T-cell (primary cell): ENCODE results near the gene PTCD2. TPM values are rescaled to one million over a fixed set of nuclear protein-coding genes. Genes with fewer than 3 reads are reported as not detected.

Experiments used
- ATAC-seq, 4 experiments: fragments of 200-7000 bp in 3 of 4; fragments of 150-1000 bp in 1 of 4; cut with Tn5 transposase; replicated peaks in 1 of 4; 1 replicate in 3 of 4; 2 replicates in 1 of 4; pipeline ENCODE4 v1.10.0; 2021; ENCODE audit warnings: moderate library complexity in 3 of 4, mild to moderate bottlenecking in 2 of 4, moderate number of reproducible peaks in 1 of 4
- CTCF ChIA-PET, 2 donors: fragments of 300-600 bp; sonication (Branson Sonifier 250); formaldehyde crosslinking; loops; one replicate each; lab custom pipeline; 2022; ENCODE audit warnings: antibody characterized with exemption in 2 of 2; lab: Charles Lee
- POLR2A ChIA-PET, 2 donors: fragments of 300-600 bp; sonication (Branson Sonifier 250); formaldehyde crosslinking; loops; one replicate each; lab custom pipeline; 2022; ENCODE audit warnings: antibody characterized with exemption in 2 of 2; lab: Charles Lee
- DNase-seq, 35 experiments: peaks; one replicate each; pipeline versions ENCODE4 v3.0.0 to v3.0.0-alpha.2; 2013 to 2023
- H3K27ac ChIP-seq: one replicate; pipeline ENCODE4 v1.5.1; 2013; ENCODE audit warnings: low read length
- H3K27me3 ChIP-seq, 2 experiments: replicated peaks in 1 of 2; 1 replicate in 1 of 2; 2 replicates in 1 of 2; pipeline versions ENCODE4 v1.6.1 to v1.7.0; 2013; ENCODE audit warnings: low read length in 1 of 2, mixed read lengths in 1 of 2; ENCODE audit not compliant: control insufficient read depth in 2 of 2, insufficient read depth in 2 of 2; ENCODE audit errors: extremely low read depth in 1 of 2
- H3K36me3 ChIP-seq, 2 donors: 1 replicate in 1 of 2; 2 replicates in 1 of 2; pipeline versions ENCODE4 v1.6.1 to v1.7.0; 2013; ENCODE audit warnings: low read length in 1 of 2; ENCODE audit not compliant: control insufficient read depth in 2 of 2, insufficient read depth in 1 of 2; ENCODE audit errors: extremely low read depth in 1 of 2
- H3K4me1 ChIP-seq, 2 experiments: 1 replicate in 1 of 2; 2 replicates in 1 of 2; pipeline versions ENCODE4 v1.6.1 to v1.7.0; 2013; ENCODE audit warnings: low read length in 2 of 2, mixed read lengths in 1 of 2; ENCODE audit not compliant: insufficient read depth in 2 of 2, control insufficient read depth in 1 of 2; ENCODE audit errors: extremely low read depth in 1 of 2
- H3K4me3 ChIP-seq, 2 donors: 1 replicate in 1 of 2; 2 replicates in 1 of 2; pipeline versions ENCODE4 v1.5.1 to v1.7.0; 2013; ENCODE audit warnings: mild to moderate bottlenecking in 2 of 2, low read length in 1 of 2, moderate library complexity in 1 of 2; ENCODE audit not compliant: control insufficient read depth in 1 of 2; ENCODE audit errors: extremely low read depth in 1 of 2
- H3K9me3 ChIP-seq: 2 replicates; pipeline ENCODE4 v1.7.0; 2013
- H3K27ac Mint-ChIP-seq, 2 donors: one replicate each; pipeline ENCODE4 v1.8.0; 2020 to 2021; ENCODE audit warnings: mild to moderate bottlenecking in 2 of 2, mixed read lengths in 2 of 2
- H3K27me3 Mint-ChIP-seq, 2 donors: one replicate each; pipeline ENCODE4 v1.8.0; 2021 to 2022; ENCODE audit warnings: mixed read lengths in 2 of 2
- H3K36me3 Mint-ChIP-seq: one replicate; pipeline ENCODE4 v1.8.0; 2021; ENCODE audit warnings: mixed read lengths
- H3K4me1 Mint-ChIP-seq, 3 donors: one replicate each; pipeline ENCODE4 v1.8.0; 2020 to 2022; ENCODE audit warnings: mixed read lengths in 3 of 3, mild to moderate bottlenecking in 1 of 3
- H3K4me3 Mint-ChIP-seq, 3 donors: one replicate each; pipeline ENCODE4 v1.8.0; 2020 to 2022; ENCODE audit warnings: mild to moderate bottlenecking in 3 of 3, mixed read lengths in 3 of 3, moderate library complexity in 3 of 3
- H3K9me3 Mint-ChIP-seq, 3 donors: one replicate each; pipeline ENCODE4 v1.8.0; 2020 to 2022; ENCODE audit warnings: mixed read lengths in 3 of 3
- WGBS: methylation state at CpG from one replicate; pipeline ENCODE4 v1.1.5; 2013; ENCODE audit warnings: missing lambda C conversion rate; ENCODE audit not compliant: insufficient coverage; 5-methylcytosine and 5-hydroxymethylcytosine counted together
- total RNA-seq, 35 experiments: library from RNA in 6 of 35; stranded (reverse) in 6 of 35; fragments of 120-200 nt in 1 of 35; gene quantifications; one replicate each; pipeline versions ENCODE4 v1.2.1 to v1.2.4 and lab custom pipeline; 2013 to 2026

The PTCD2 gene
- total RNA-seq, 5 donors from 2014 or later (not counting 1 experiment from before 2014, with no cell fraction given) = 5.9 to 12.1 (median 8.1) TPM

DNA sequence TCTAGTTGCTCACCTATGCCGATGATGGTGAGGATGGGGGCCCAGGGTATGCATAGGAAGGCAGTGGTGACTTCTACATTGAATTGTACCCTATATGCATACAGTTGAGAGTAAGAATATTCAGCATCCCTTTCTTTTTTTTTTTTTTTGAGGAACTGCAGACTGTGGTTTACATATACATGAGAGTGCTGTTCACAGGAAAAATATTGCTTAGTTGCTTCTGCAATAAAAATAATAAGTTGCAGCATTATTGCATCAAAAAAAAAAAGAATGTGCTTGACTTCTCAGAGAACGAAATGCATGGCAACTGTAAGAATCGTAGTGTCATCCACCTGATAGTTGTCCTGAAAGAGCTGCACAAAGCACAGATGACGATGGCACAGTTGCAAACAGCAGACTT lies 52.8 kb downstream of the PTCD2 start:
- ATAC-seq = no peak
- peaks cover 3% of the 10 kb centered on the region for H3K36me3 Mint-ChIP-seq
- 79% methylated on average over 2 of the region's 4 CpGs for WGBS
- CTCF ChIA-PET = no interaction called here
- no peak overlapping the region for H3K4me3 Mint-ChIP-seq
- H3K4me1 Mint-ChIP-seq = no peaks in the 10 kb centered on the region
- peaks cover 0 to 4% (median 0%) of the 10 kb centered on the region in 3 donors for H3K9me3 Mint-ChIP-seq
- H3K27ac Mint-ChIP-seq = no peak overlapping the region
- no peak overlapping the region for H3K4me3 ChIP-seq
- H3K36me3 ChIP-seq = no peaks in the 10 kb centered on the region
- peaks cover 5 to 11% of the 10 kb centered on the region in 2 donors for H3K27me3 Mint-ChIP-seq
- DNase-seq = no peak
- H3K27me3 ChIP-seq = no peaks in the 10 kb centered on the region
- no peaks in the 10 kb centered on the region for H3K9me3 ChIP-seq
- H3K27ac ChIP-seq = no peak overlapping the region
- POLR2A ChIA-PET = no interaction called here
- no peaks in the 10 kb centered on the region for H3K4me1 ChIP-seq

DNA sequence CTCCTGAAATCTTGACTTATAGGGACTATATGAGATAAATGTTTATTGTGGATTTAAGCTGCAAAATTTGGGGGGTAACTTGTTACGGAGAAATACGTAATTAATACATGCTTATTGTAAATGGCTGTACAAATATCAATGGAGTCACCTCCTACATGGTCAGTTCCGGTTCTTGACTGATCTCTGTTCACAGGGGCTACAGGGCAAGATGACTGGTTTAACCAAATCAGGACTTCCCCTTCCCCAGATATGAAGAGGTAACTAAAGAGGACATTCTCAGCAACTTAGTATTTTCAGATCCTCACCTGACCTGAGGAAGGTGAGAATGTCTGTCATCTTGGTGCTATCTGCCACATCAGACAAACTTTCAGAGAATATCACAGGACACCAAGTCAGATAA lies 54.7 kb downstream of the PTCD2 start:
- H3K36me3 ChIP-seq = no peaks in the 10 kb centered on the region
- Mint-ChIP-seq H3K36me3 (peaks cover 3% of the 10 kb centered on the region), H3K27ac (no peak overlapping the region), H3K4me1 (no peaks in the 10 kb centered on the region), H3K27me3 (peaks cover 12 to 17% of the 10 kb centered on the region in 2 donors), H3K9me3 (peaks cover 0 to 4% (median 0%) of the 10 kb centered on the region in 3 donors), H3K4me3 (no peak overlapping the region)
- H3K4me1 ChIP-seq = no peaks in the 10 kb centered on the region
- no CpG with 5 or more reads among the region's 3 CpGs for WGBS
- no peak overlapping the region for H3K4me3 ChIP-seq
- H3K9me3 ChIP-seq = no peaks in the 10 kb centered on the region
- no peak for ATAC-seq
- no peak overlapping the region for H3K27ac ChIP-seq
- POLR2A ChIA-PET = no interaction called here
- CTCF ChIA-PET = no interaction called here
- no peak for DNase-seq
- H3K27me3 ChIP-seq = no peaks in the 10 kb centered on the region

DNA sequence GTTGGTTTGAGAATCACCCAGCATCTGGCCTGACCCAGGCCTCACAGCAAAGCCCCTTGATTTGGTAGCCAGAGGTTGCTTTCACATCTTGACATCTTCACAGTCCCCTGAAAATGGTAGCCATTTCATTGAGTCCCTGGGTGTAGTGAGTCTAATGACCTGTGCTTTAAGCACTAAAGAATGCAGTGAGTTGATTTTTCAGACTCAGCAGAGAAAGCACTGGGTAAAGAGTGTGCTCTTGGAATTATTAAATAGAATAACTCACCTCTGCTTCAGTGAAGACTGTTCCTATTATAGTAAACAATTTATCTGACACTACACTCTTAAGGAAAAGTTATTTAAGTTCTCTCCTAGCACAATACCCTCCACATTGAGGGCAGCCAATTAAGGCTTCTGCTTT lies 56.2 kb downstream of the PTCD2 start:
- Mint-ChIP-seq H3K4me1 (no peaks in the 10 kb centered on the region), H3K27ac (no peak overlapping the region), H3K9me3 (peaks cover 0 to 4% (median 0%) of the 10 kb centered on the region in 3 donors), H3K27me3 (peaks cover 12 to 17% of the 10 kb centered on the region in 2 donors), H3K36me3 (peaks cover 3% of the 10 kb centered on the region), H3K4me3 (no peak overlapping the region)
- H3K4me1 ChIP-seq = no peaks in the 10 kb centered on the region
- DNase-seq (no peak), ATAC-seq (no peak)
- no peaks in the 10 kb centered on the region for H3K36me3 ChIP-seq
- CTCF ChIA-PET = no interaction called here
- H3K27me3 ChIP-seq = no peaks in the 10 kb centered on the region
- no peak overlapping the region for H3K27ac ChIP-seq
- POLR2A ChIA-PET = no interaction called here
- H3K4me3 ChIP-seq = no peak overlapping the region
- H3K9me3 ChIP-seq = no peaks in the 10 kb centered on the region

DNA sequence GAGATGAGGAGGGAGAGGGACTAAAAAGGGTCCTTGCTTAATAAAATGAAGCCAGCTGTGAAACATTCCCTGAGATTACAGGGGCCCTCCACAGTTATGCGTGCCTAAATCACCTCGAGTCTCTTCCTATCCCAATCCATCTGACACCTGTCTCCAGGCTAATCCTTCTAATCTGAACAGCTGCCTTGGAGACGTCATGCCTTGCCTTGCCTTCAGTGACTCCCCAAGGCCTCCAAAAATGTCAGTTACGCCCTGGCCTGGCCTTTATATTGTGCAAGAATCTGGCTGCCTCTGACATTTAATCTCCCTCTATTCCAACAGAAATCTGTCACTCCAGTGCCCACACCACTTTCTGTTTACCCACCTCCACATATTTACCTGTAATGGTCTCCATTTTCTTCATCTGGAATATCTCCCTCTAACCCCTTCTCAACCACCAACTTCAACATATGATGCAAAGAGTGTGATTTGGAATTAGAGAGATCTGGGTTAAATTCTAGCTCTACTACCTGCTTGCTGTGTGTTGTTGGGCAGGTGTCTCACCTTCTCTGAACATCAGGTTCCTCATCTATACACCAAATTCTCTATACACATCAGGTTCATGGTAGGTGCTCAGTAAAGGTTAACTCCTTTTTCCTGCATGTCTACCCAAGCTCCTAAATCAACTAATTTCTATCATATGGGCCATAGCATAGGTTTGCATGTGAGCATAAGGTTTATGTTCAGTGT lies 57.9 kb downstream of the PTCD2 start:
- H3K27ac ChIP-seq = no peak overlapping the region
- no peaks in the 10 kb centered on the region for H3K9me3 ChIP-seq
- CTCF ChIA-PET = no interaction called here
- POLR2A ChIA-PET = no interaction called here
- Mint-ChIP-seq H3K27me3 (peaks cover 12 to 17% of the 10 kb centered on the region in 2 donors), H3K36me3 (peaks cover 3% of the 10 kb centered on the region), H3K4me3 (no peak overlapping the region), H3K9me3 (peaks cover 0 to 4% (median 0%) of the 10 kb centered on the region in 3 donors), H3K4me1 (no peaks in the 10 kb centered on the region), H3K27ac (no peak overlapping the region)
- H3K27me3 ChIP-seq = no peaks in the 10 kb centered on the region
- H3K36me3 ChIP-seq = no peaks in the 10 kb centered on the region
- ATAC-seq (no peak), DNase-seq (no peak)
- H3K4me3 ChIP-seq = no peak overlapping the region
- 72% methylated on average over 3 of the region's 4 CpGs for WGBS
- H3K4me1 ChIP-seq = no peaks in the 10 kb centered on the region

DNA sequence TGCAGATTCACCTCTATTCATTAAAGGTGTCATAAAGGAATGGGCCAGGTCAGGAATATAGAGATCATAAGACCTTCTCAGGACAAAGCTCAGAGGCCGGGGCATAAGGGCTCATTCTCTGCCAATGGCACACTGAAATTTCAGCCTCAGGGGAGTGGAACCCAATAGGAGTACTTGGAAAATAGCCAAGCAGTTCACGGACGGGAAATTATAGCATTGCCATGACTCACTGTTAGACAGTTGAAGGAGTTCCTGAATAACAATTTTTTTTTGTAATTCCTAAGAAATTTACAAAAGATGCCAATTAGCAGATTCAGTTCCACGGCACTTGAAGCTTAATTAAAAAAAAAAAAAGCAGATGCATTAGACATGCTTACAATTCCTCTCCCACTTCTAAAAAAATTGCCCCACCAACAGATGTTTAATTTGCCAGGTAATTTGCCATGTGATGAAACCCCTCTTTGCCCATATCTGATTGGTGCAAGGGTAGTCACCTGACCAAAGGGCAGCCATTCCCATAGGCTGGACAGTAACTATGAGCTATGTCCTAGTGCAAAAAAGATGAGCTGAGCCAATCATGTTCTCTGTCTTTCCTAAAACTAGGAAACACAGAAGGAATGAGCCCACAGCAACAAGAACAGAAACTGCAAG lies 58.6 kb downstream of the PTCD2 start:
- H3K36me3 Mint-ChIP-seq = peaks cover 3% of the 10 kb centered on the region
- 80% methylated on average over 1 of the region's 4 CpGs for WGBS
- CTCF ChIA-PET = no interaction called here
- Histone ChIP-seq H3K4me3 (no peak overlapping the region), H3K27ac (no peak overlapping the region), H3K36me3 (no peaks in the 10 kb centered on the region), H3K4me1 (no peaks in the 10 kb centered on the region), H3K9me3 (no peaks in the 10 kb centered on the region), H3K27me3 (no peaks in the 10 kb centered on the region)
- H3K27ac Mint-ChIP-seq = no peak overlapping the region
- no peaks in the 10 kb centered on the region for H3K4me1 Mint-ChIP-seq
- peaks cover 0 to 4% (median 0%) of the 10 kb centered on the region in 3 donors for H3K9me3 Mint-ChIP-seq
- POLR2A ChIA-PET = no interaction called here
- peaks cover 12 to 17% of the 10 kb centered on the region in 2 donors for H3K27me3 Mint-ChIP-seq
- H3K4me3 Mint-ChIP-seq = no peak overlapping the region
- DNase-seq = no peak
- no peak for ATAC-seq

DNA sequence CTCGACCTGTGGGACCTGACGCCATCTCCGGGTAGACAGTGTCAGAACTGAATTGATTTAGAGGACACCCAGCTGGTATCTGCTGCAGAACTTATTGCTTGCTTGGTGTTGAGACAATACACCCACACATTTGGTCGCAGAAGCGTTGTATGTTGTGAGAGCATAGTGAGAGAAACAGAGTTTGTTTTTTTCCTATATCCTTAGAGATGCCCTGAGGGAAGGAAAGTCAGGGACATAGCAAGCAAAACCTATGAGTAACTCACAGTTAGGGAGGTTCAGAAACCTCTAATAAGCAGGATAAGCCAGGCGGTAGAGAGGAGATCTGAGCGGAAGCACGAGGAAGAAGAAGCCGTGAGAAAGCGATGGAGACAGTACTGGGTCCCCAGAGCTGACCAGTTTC lies 59.8 kb downstream of the PTCD2 start:
- Histone ChIP-seq H3K4me1 (no peaks in the 10 kb centered on the region), H3K27me3 (no peaks in the 10 kb centered on the region), H3K36me3 (no peaks in the 10 kb centered on the region), H3K4me3 (no peak overlapping the region), H3K9me3 (no peaks in the 10 kb centered on the region), H3K27ac (no peak overlapping the region)
- Mint-ChIP-seq H3K4me3 (no peak overlapping the region), H3K27me3 (peaks cover 12 to 17% of the 10 kb centered on the region in 2 donors), H3K27ac (no peak overlapping the region), H3K36me3 (peaks cover 3% of the 10 kb centered on the region), H3K9me3 (peaks cover 0 to 4% (median 0%) of the 10 kb centered on the region in 3 donors), H3K4me1 (no peaks in the 10 kb centered on the region)
- DNase-seq (no peak), ATAC-seq (no peak)
- ChIA-PET CTCF (no interaction called here), POLR2A (interaction anchor here in 1 of 2 donors (0.7 kb wide), 1 partner anchor 83 kb away, joined by 3 read pairs; no protein-coding TSS in a partner anchor)
- WGBS = 86% methylated on average over 3 of the region's 10 CpGs
